Stomach (tissue), 4 donors: Measurements from ENCODE around the gene ERCC4.

Source experiments
- EP300 ChIP-seq: sonication (generic); formaldehyde crosslinking; IDR thresholded peaks from one replicate; pipeline ENCODE4 v1.6.1; 2017; ENCODE audit warnings: antibody characterized with exemption
- TF ChIP-seq, protein P1 (sequence below), 7 experiments: fragments of 450-650 bp in 4 of 7; fragments of 200-600 bp in 3 of 7; sonication (generic) in 3 of 7; IDR thresholded peaks; one replicate each; pipeline ENCODE4 v1.5.1; 2016 to 2019; ENCODE audit warnings: antibody characterized with exemption in 7 of 7, control low read depth in 2 of 7, mild to moderate bottlenecking in 1 of 7

DNA sequence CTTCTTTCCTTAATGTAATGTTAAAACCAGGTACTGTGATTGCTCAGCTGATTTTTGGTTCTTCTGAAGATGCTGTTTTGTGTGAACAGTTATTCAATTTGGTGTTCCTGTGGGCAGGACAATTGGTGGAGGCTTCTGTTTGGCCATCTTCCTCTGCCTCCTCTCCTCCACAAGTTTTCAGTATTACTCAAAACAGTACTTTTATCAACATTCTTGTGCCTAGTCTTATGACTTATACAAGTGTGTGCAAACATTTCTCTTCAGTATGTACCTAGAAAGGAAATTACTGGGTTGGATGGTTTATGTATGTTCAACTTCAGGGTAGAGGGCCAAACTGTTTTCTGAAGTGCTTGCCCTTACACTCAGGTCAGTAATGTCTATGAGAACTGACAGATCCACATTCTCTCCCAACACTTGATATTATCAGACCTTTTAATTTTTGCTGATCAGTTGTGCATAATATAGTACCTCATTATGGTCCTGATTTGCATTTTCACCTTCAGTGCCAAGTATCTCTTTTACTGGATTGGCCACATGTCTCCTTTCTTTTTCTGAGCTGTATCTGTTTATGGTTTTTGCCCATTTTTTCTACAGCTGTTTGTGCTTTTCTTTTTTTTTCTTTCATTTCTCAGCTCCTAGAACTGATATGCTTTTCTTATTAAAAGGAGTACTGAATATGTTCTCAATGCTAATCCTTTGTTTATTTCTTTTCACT is 50.9 kb downstream of the ERCC4 start:
- TF ChIP-seq, protein P1, sequence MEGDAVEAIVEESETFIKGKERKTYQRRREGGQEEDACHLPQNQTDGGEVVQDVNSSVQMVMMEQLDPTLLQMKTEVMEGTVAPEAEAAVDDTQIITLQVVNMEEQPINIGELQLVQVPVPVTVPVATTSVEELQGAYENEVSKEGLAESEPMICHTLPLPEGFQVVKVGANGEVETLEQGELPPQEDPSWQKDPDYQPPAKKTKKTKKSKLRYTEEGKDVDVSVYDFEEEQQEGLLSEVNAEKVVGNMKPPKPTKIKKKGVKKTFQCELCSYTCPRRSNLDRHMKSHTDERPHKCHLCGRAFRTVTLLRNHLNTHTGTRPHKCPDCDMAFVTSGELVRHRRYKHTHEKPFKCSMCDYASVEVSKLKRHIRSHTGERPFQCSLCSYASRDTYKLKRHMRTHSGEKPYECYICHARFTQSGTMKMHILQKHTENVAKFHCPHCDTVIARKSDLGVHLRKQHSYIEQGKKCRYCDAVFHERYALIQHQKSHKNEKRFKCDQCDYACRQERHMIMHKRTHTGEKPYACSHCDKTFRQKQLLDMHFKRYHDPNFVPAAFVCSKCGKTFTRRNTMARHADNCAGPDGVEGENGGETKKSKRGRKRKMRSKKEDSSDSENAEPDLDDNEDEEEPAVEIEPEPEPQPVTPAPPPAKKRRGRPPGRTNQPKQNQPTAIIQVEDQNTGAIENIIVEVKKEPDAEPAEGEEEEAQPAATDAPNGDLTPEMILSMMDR (IDR thresholded peaks at IDR 0.05): no peak
- no peak for TF ChIP-seq EP300
